Uterus (tissue), 2 donors: ENCODE data around the gene GATA3.

Experiments used
- CTCF ChIP-seq, 4 experiments: fragments of 200-600 bp in 2 of 4; fragments of 450-650 bp in 2 of 4; sonication (generic) in 2 of 4; IDR thresholded peaks; one replicate each; pipeline ENCODE4 v1.5.1; 2016 to 2019; ENCODE audit warnings: antibody characterized with exemption in 4 of 4, mild to moderate bottlenecking in 2 of 4, moderate library complexity in 1 of 4
- POLR2A ChIP-seq, 2 donors: fragments of 450-650 bp; IDR thresholded peaks; one replicate each; pipeline ENCODE4 v1.6.1; 2016; ENCODE audit warnings: antibody characterized with exemption in 2 of 2, mild to moderate bottlenecking in 1 of 2, moderate library complexity in 1 of 2

- TF ChIP-seq CTCF (IDR thresholded peaks at IDR 0.05): no peak
- no peak for TF ChIP-seq POLR2A (IDR thresholded peaks at IDR 0.05)
Measured at GRCh38 chr10:8071006-8071405, 16.5 kb downstream of the GATA3 start.
